Measurements from ENCODE around the gene CTNND1.

CTNND1 gene

GRCh38 chr11:57762235-57762861, 746 bp downstream of the CTNND1 start:
- DNase-seq (ENCODE audit: low read depth, low spot score) = no peak

DNA sequence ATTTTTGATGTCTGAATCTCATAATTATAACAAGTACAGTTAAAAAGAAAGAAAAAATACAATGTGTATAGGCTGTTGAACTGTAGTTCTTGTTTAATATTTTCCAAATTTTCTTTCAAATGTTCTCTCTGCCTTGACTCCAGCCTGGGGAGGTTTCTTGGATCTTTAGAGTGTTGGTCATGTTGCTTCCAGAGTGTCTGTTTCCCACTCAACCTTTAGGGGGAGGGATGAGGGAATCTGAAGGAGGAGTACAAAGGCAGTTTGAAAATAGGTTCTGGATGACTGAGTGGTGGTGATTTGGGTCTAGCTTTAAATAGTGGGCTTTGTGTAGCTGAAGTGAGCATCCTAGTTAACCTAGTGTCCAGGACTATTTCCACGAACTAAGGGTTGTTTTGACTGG, 2.0 kb downstream of the CTNND1 start:
- DNase-seq (ENCODE audit: low read depth, low spot score) = peak; percentile 67

DNA sequence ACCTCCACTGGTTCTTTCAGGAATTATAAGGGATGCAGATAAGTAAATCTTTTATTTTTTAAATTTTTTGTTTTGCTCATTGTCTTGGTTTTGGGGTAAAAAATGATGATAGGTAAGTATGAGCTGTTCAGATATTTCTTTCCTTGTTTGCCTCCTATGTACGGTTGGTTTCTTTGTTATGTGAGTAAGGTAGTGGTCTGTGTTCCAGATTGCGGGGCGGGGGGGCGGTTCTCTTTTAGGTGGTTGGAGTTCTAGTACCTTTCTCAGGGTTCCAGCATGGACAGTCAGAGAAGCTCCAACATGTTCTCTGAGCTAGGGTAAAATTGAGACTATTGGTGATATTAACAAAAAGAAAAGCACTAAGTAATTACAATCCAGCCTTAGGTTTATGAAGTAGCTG, 2.4 kb downstream of the CTNND1 start:
- DNase-seq (ENCODE audit: low read depth, low spot score) = no peak

DNA sequence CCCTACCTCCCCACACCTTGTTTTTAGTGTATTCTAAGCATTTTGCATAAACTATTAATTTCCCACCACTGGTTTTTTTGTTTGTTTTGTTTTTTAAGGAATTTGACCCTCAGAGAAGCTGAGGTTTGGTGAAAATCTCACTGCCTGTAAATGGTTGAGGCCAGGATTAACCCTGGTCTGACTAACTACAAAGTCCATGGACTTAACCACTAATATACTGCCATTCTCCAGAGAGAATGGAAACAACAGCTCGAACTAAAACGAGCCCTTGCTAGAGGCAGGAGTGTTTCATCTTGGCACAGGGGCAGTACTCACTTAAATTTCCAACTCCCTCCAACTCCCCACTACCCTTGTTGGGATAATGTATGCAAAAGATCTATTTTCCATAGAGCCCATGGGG, 3.0 kb downstream of the CTNND1 start:
- peak; percentile 70 for DNase-seq (ENCODE audit: low read depth, low spot score)

- DNase-seq (ENCODE audit: low read depth, low spot score) = no peak
These were observed 3.4 kb downstream of the CTNND1 start for GRCh38 chr11:57764972-57765371.

- DNase-seq (ENCODE audit: low read depth, low spot score) = no peak
These were observed 9.2 kb downstream of the CTNND1 start for GRCh38 chr11:57770793-57771192.

- DNase-seq (ENCODE audit: low read depth, low spot score) = no peak
These were observed 9.8 kb downstream of the CTNND1 start for GRCh38 chr11:57771365-57771764.

GRCh38 chr11:57772562-57772961, 11.0 kb downstream of the CTNND1 start:
- DNase-seq (ENCODE audit: low read depth, low spot score) = no peak

DNA sequence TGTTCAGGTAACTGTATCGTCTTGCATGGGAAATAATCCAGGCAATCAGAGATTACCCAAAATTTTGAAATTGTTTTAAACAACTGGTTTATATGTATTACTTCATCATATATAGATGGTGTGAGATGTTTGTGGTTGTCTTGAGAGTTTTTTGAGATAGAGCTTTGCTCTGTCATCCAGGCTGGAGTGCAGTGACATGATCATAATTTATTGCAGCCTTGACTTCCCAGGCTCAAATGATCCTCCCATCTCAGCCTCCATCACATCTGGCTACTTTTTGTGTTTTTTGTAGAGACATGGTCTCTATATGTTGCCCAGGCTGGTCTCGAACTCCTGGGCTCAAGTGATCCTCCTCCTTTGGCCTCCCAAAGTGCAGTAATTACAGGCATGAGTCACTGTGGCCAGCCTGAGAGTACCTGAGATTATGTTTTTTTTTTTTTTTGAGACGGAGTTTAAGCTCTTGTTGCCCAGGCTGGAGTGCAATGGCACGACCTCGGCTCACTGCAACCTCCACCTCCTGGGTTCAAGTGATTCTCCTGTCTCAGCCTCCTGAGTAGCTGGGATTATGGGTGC, 11.5 kb downstream of the CTNND1 start:
- no peak for DNase-seq (ENCODE audit: low read depth, low spot score)

DNA sequence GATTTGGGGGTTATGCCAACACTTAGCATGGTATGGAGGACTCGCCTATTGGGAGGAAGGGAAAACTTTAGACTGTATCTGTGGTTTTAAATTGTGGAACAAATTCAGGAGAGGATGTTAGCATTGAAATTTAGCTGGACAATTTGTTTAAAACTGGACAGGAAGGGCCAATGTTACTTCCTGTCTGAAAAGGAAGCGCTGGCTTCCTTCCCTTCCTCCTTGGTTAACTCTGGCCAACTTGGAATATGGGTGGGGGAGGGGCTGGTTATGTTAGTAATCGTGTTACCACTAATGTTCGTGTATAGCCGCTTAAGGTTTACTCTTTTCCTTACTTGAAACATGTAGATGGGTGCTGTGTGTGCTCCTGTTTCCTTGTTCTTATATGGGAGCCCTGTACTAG, 13.9 kb downstream of the CTNND1 start:
- DNase-seq (ENCODE audit: low read depth, low spot score) = no peak

GRCh38 chr11:57776031-57776521, 14.5 kb downstream of the CTNND1 start:
- DNase-seq (ENCODE audit: low read depth, low spot score) = peak; percentile 91

DNA sequence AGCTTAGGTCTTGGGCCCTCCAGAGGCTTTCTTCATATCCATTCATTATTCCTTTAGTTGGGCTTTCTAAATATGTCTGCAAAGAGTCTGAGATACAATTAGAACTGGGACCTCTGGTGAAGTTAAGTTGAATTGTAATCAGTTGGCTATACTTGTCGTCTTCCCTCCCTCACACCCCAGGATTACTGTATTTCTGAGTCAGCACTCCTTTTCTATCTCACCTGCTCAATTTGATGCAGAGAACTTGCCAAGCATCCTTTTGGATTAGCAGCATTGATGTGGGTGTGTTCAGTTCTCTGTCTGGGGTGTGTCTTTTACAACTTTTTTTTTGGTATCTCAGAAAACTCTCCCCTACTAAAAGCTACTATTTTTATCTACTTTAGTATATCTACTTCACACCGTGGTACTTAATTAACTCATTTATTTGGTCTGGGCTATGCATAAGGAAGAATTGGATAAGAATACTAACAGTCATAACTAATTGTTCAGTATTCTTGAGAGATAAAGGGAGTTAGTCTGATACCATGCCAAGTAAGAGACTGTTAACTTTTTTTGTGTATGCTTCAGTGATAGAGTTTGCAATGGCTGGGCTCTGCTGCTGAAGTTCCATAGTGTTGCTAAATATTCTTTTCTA, 15.1 kb downstream of the CTNND1 start:
- no peak for DNase-seq (ENCODE audit: low read depth, low spot score)

DNA sequence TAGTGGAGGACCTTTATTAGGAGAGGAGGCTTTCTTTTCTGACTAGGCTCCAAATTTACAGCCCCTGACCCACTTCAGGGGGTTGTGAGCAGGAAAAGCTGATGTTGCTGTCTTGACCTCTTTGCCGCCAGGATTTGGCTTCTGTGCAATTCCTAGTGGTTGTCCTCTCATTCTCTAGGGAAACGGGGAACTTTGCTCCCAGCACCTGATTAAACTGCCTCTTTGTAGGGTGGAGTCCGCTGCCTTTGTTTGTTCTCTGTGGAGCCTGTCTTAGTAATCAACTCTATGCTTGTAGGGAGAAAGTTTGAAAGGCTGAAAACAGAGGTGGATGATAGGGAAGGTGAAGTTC, 16.3 kb downstream of the CTNND1 start:
- peak; percentile 62 for DNase-seq (ENCODE audit: low read depth, low spot score)

DNA sequence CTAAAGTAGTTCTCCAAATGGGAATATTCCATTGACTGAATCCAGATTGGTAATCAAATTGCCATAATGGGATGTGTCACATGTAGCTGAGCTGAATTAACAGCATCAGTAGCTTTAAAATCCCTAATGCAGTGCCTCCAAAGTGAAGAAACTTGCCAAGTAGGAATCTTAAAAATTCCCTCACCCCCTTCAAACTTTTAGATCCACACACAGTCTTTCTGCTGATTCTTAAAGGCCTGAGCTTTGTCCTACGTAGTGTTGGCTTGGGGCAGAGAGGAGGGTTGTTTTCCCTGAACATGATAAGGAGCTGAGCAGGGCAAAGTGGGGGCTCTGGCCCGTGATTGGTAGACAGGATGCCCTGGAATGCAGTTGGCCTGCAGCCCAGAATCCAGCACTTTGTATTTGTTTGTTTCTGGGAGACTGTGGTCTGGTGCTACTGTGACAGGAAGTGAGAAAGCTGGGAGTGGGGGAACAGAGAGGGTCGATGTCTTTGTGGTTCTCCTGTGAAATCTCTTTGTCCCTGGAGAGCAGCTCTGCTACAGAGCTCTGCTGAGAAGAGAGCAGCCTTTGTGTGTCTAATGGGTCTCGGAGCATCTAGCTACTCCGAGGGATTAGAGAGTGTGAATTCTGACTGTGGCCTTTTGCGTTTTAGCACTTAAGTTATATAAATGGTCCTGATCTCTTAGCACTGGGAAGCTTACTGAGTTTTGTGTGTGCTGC, 16.9 kb downstream of the CTNND1 start:
- peak; percentile 100 for DNase-seq (ENCODE audit: low read depth, low spot score)

- DNase-seq (ENCODE audit: low read depth, low spot score) = peak; percentile 82
These were observed 17.7 kb downstream of the CTNND1 start for GRCh38 chr11:57779276-57779675.

DNA sequence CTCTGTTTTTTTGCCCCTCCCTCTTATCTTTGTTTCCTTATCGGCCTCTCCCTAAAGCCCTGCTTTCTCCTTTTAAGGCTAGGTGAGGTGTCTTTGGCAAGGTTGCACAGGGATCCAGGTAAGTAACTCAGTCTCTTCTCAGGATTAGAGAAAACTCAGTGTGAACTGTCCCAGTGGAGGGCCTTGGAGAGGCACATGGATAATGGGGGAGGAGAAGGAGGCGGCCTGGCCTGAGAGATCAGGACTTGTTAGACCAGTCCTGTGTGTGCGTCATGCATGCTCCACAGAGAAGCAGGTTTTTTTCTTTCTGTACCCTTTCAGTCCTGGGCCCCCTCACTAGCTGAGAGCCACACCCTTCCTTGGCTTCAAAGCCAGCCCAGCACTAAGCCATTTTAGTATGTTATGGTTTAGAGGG, 19.9 kb downstream of the CTNND1 start:
- no peak for DNase-seq (ENCODE audit: low read depth, low spot score)

DNA sequence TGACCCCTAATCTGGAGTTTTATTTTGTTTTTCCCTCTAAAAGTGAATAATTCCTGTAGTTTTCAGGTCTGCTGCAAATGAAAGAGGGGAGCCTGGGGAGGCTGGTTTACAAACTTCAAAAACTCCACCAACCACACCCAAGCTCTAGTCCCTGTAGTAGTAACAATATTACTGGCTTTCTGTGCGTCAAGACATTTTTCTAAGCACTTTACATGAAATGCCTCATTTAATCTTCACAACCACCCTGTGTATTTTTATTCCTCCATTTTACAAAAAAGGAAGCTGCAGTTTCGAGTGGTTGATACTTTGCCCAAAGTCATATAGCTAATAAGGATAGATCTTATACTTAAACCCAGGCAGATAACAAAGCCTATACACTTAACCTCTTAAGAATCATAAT, 23.5 kb downstream of the CTNND1 start:
- DNase-seq (ENCODE audit: low read depth, low spot score) = no peak

DNA sequence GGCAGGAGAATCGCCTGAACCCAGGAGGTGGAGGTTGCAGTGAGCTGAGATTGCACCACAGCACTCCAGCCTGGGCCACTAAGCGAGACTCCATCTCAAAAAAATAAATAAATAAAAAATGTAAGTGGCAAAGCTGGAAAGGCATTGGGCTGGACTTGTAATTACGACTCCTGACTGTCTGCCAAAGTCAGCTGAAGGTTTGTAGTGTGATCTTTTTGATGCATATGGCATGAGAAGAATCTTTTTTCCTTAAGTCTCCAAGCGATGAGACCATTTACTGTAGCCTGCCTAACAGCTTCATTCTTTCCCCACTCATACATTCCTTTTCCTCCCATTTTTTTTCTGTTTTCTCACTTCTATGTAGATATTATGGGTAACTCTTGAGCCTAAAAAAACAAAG, 24.8 kb downstream of the CTNND1 start:
- peak; percentile 44 for DNase-seq (ENCODE audit: low read depth, low spot score)

DNA sequence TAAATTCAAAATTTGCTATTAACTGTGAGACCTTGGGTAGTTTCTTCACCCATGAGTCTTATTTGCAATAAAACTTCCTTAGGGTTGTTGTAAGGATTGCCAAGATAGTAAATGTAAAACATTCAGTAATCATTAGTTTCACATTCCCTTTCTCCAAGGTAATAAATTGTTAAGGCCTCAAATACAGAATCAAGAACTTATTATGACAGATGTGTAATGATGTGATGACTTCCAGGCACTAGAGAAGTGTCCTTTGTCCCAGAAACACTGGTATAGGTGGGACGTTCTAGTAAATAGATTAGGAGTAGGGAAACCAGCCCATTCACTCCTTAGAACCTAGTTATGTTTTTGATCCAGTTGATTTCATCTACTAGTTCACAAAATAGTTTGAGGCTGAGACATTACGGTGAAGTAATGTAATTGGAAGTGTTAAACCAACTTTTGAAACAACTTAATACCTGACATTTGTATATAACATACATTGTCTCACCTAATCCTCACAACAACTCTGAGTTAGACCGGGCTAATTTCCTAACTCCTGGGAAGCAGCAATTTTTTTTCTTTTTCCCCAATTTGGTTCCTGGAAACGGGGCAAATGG, 25.5 kb downstream of the CTNND1 start:
- DNase-seq (ENCODE audit: low read depth, low spot score) = no peak

GRCh38 chr11:57787920-57788702, 26.5 kb downstream of the CTNND1 start:
- peak; percentile 48 for DNase-seq (ENCODE audit: low read depth, low spot score)

DNA sequence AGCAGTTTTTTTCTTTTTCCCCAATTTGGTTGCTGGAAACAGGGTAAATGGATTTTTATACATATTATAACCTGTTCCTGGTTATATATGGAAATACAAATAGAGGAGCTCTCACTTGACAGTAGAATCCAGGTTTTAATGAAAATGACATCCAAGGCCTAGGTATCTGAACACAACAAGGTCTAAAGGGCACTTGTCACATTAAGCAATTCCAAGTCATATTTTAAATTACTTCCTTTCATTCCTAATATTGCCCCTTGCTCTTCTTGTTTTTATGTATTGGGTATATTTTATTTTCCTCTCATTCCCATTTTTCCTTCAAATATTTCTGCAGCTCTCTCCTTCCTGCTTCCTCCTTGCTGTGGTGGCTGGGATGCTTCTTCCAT, 27.1 kb downstream of the CTNND1 start:
- no peak for DNase-seq (ENCODE audit: low read depth, low spot score)

Data from astrocyte of the hippocampus (primary cell).